ENCODE data around the gene TRIM2. TPM values are rescaled to one million over a fixed set of nuclear protein-coding genes. Genes with fewer than 3 reads are reported as not detected.

Gene TRIM2
- total RNA-seq, 1 donor: 38.0 TPM

GRCh38 chr4:153342751-153343552, 138.7 kb downstream of the TRIM2 start:
- TF ChIP-seq, protein P1, sequence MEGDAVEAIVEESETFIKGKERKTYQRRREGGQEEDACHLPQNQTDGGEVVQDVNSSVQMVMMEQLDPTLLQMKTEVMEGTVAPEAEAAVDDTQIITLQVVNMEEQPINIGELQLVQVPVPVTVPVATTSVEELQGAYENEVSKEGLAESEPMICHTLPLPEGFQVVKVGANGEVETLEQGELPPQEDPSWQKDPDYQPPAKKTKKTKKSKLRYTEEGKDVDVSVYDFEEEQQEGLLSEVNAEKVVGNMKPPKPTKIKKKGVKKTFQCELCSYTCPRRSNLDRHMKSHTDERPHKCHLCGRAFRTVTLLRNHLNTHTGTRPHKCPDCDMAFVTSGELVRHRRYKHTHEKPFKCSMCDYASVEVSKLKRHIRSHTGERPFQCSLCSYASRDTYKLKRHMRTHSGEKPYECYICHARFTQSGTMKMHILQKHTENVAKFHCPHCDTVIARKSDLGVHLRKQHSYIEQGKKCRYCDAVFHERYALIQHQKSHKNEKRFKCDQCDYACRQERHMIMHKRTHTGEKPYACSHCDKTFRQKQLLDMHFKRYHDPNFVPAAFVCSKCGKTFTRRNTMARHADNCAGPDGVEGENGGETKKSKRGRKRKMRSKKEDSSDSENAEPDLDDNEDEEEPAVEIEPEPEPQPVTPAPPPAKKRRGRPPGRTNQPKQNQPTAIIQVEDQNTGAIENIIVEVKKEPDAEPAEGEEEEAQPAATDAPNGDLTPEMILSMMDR (IDR thresholded peaks at IDR 0.05; ENCODE audit: insufficient read depth, low read depth, low read length): no peak
- no peak for DNase-seq (ENCODE audit: low read depth)
- no peak overlapping the region for H3K4me3 ChIP-seq (ENCODE audit: low read depth, low read length)

DNA sequence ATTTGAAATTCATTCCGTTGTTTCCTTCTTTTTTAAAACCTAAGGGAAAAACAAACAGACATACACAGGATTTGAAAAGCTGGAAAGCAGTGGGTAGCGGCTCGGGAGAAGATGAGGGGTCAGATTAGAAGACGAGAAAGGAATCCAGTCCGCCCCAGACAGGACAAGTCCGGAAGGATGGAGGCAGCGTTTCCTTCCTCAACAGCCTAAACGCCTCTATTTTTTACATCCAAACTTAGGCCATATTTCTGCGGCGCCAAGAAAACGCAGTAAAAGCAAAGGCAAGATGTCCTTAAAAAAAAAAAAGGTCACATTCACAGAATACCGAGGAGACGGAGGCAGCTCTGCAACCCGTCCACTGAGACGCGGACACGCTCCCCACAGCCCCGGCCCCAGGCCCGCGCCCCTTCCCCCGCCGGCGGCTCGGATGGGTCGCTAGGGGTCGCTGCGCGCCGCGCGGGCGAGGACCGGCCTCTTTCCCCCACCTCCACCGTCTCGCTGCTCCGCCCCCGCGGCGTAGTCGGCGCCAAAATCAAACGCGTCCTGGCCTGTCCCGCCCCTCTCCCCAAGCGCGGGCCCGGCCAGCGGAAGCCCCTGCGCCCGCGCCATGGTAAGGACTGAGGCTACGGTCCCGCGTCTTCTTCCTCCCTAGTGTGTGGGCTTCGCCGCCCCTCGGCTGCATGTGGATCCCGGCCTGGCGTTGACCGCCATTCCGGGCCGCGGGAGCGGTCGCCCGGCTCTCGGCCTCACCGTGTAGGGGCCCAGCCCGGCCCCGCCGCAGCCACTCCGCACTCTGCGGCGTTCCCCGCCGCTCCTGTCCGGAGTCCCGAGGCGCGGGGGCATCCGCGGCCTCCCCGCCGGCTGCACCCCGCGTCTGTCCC, 140.1 kb downstream of the TRIM2 start, which contains the start of gene MND1:
MND1 (plus strand) TSS at position 558 of the 881 bp plus-strand sequence; CDS start at position 608, 50 bp downstream.
- peak; percentile 77 for DNase-seq (ENCODE audit: low read depth)
- TF ChIP-seq, protein P1 (IDR thresholded peaks at IDR 0.05; ENCODE audit: insufficient read depth, low read depth, low read length): peak; percentile 86
- H3K4me3 ChIP-seq (ENCODE audit: low read depth, low read length): peak within 1 kb of the TSS; percentile 77

DNA sequence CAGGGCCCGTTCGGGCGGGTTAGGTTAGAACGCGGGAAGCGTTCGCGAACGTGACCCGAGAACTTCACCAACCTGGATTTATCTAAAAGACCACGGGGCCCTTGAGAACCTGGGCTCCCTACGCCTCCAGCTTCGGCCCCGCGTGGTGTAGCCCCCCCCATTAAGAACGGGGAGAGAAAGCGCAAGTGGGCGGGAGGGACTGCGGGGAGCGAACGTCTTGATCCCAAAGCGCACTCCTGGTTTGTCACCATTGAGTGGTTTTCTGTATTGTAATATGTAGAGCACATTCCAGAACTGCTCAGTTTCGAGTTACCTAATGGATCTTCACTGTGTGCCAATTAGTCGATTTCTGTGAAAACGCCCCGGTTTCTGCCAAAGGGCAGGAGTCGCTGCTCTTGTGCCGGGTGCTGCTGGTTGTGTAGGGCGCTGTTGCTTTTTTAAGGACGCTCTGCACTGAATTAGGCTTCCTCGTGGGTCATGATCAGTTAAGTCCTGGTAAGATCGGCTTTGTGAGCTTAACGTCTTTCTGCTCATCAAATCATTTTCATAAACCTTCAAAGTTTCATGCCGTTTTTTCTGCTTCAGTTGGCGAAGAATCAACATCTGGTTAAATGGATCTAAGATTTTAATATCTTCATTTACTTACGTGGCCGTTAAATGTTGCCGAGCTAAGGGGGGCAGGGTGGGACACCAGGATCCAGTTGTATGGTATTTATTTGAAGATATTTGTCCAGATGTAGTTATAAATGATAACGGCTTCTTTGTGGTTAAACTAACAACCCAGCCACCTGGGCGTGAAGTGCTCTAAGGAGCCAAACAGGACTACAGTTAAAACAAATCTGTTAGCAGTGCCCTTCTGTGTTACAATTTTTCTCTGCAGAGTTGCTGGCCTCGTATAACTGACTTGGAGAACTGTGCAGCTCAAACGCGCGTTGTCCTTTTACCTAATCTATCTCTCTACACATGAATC, 141.1 kb downstream of the TRIM2 start:
- DNase-seq (ENCODE audit: low read depth): peak; percentile 69
- TF ChIP-seq, protein P1 (IDR thresholded peaks at IDR 0.05; ENCODE audit: insufficient read depth, low read depth, low read length): no peak
- peak overlapping the region; percentile 77 for H3K4me3 ChIP-seq (ENCODE audit: low read depth, low read length)

DNA sequence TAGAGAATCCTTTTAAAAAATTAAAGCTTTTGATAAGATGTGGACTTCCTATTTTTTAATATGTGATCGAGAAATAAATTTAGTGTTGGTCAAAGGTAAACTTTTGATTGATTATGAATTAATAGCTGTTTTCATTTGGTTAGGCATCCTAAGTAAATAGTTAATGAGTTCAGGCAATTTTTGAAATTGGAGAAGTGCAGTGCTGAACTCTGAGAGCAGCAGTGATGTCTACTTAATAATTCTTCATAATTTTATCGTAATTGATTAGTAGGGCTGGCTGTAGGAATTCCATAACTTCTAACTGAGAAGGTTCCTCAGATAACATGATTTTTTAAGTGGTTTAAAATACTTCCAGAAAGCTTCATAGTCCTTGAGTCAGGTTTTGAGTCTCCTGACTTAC, 141.8 kb downstream of the TRIM2 start:
- TF ChIP-seq, protein P1 (IDR thresholded peaks at IDR 0.05; ENCODE audit: insufficient read depth, low read depth, low read length): no peak
- DNase-seq (ENCODE audit: low read depth): no peak
- peak overlapping the region; percentile 77 for H3K4me3 ChIP-seq (ENCODE audit: low read depth, low read length)

DNA sequence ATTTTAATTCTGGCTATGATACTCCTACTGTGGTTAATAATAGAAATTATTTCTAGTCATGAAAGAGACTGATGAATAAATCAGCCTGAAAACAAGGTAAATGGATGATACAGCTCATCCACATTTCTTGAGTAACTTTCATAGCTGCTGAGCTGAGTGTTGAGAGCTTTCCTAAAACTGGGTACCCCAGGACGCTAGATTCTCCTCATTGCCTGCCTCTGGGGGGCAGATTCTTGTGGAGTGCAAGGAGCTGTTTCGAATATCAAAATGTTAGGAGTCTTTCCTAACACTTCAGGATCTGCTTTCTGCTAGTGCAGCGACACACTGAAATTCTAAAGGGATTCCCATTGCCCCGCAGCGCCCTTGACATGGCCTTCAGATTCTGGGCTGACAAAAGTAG, 142.3 kb downstream of the TRIM2 start:
- TF ChIP-seq, protein P1 (IDR thresholded peaks at IDR 0.05; ENCODE audit: insufficient read depth, low read depth, low read length): peak; percentile 18
- no peak for DNase-seq (ENCODE audit: low read depth)
- H3K4me3 ChIP-seq (ENCODE audit: low read depth, low read length): no peak overlapping the region

- no peak overlapping the region for H3K4me3 ChIP-seq (ENCODE audit: low read depth, low read length)
- no peak for DNase-seq (ENCODE audit: low read depth)
- TF ChIP-seq, protein P1 (IDR thresholded peaks at IDR 0.05; ENCODE audit: insufficient read depth, low read depth, low read length): no peak
These were observed 142.9 kb downstream of the TRIM2 start for GRCh38 chr4:153347117-153347516.

Data from fibroblast of villous mesenchyme (primary cell).